Stimulated activated CD8-positive, alpha-beta memory T cell treated with anti-CD3 and anti-CD28 coated beads, Interleukin-12 subunit alpha, Interleukin-12 subunit beta, amount 100 ng/mL, for 4 hours (primary cell): ENCODE measurements around the gene CEBPB.
"Not testable (repeated sequence)": the region's sequence is repeated elsewhere in the genome, so short reads cannot be mapped to it uniquely, and the experiment has no call there.

ENCODE experiments used
- DNase-seq: peaks from one replicate; pipeline ENCODE4 v3.0.0-alpha.2; 2020; ENCODE audit warnings: low read depth

CEBPB gene

GRCh38 chr20:50190251-50191064, at the start of gene CEBPB:
CEBPB (plus strand) TSS chr20:50190830; CDS start chr20:50191034, 204 bp downstream.
- peak; percentile 76 for DNase-seq

GRCh38 chr20:50141018-50141675, 49.5 kb upstream of the CEBPB start:
- no peak for DNase-seq

- DNase-seq, result no peak
These were observed 48.6 kb upstream of the CEBPB start for GRCh38 chr20:50141811-50142561.

- no peak for DNase-seq
These were observed 47.8 kb upstream of the CEBPB start for GRCh38 chr20:50142812-50143211.

GRCh38 chr20:50144362-50144761, 46.3 kb upstream of the CEBPB start:
- no peak for DNase-seq

- no peak for DNase-seq
These were observed 45.1 kb upstream of the CEBPB start for GRCh38 chr20:50145566-50145965.

DNA sequence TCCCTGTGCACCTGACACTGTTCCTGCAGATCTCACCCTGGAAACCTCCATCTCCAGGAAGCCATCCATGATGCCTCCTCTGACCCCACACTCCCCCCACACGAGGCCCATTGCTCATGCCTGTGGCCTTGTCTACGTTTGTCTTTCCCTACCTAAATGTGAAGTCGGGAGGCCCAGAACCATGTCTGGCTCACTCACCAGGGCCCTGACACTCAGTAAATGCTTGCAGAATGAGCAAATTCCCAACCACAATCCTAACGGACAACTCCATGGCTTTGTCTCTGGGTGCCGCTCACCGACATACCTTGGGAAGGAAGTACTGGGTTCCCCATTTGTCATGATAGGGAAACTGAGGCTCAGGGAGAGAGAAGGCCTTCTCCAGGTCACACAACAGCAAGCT, 44.4 kb upstream of the CEBPB start:
- no peak for DNase-seq

DNA sequence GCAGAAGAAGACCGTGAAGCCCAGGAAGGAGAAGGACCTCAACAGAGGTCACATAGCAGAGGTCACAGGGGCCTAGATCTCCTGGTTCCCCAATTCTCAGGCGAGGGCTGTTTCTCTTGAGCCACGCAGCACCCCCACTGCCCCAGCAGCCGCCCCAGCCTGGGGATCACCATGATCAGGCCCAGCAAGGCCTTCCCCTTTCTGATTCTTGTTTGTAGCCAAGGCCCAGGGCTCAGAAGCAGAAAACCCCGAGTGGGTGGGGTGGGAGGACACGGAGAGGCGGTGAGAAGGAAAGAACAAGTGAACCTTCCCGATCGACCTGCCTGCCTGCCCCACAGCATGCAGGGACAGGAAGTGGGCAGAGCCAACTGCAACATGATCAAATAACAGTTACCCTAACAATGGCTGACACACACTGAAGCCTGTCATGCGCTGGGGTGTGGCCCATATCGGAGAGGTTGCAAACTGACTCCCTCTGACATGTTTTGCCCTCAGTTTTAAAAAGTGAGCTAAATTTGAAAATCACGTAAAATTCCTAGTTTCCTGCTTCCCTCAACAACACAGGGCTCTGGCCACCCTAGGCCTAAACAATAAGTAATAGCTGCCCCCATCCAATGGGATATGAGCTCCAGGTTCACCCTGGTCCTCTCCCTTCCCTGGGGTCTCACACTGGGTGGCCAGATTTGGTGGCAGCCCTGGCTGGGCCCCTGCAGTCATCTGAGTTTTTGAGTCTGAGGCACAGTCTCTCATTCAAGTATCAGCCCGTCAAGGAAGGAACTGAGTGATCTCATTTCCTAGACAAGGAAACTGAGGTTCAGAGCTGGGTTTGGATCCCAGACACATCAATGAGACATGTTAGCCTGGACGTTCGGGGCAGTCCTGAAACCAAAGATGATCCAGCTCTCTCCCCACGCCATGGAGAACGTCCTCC, 43.6 kb upstream of the CEBPB start:
- DNase-seq, result peak; percentile 68

DNA sequence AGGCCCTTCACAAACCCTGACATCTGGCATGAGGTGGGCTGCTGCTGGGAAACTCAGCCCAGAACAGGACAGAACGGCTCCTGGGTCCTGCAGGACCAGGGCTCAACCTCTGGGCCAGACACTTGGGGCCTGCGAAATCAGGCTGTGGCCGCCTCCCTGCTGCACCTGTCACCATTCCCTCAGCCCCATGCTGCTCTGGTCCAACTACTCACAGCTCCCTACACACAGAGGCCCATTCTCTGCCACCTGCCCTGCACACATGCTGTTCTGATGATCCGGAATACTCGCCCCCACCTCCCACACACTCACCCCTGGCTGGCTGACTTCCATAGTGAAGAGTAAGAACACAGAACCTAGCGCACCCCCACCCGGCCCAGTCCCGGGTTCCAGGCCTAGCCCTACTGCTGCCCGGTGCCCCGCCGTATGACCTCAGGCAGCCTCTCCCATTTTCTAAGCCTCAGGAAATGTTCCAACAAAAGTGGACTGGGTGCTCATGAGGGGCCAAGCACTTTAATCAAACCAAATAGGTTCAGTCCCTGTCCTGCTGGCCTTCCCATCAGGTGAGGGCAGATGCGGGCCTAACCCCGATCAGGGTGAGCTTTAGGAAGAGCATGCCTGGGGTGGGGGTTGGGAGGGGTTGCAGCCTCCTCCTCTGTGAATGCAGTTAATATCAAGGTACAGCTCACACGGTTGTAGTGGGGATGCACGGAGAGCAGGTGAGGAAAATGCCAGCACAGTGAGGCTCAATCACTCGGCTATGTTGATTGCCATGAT, 41.0 kb upstream of the CEBPB start:
- DNase-seq, result no peak

DNA sequence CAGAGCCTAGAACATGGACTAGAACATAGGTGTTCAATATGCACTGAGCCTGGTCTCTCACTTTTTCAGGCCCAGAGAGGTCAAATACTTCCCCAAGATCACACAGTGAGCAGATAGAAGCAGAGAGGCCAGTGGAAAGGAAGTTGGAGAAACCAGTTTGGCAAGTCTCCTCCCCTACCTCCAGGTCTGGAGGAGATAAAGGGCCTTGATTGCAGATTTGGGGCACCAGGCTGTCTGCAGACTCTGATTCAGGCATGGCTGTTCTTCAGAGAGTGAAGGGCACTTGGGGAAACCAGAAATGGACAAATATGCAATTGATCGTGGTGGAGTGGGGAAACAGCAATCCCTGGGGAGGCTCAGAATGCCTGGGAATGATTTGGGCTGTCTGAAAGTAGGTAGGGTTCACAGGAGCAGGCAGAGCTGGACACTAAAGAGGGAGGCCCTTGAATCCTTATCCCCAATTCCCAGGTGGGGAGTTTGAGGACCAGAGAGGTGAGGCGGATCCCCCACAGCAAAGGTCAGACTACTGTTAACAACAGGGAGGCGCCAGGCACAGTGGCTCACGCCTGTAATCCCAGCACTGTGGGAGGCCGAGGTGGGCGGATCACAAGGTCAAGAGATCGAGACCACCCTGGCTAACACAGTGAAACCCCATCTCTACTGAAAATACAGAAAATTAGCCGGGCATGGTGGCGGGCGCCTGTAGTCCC, 39.4 kb upstream of the CEBPB start:
- no peak for DNase-seq

DNA sequence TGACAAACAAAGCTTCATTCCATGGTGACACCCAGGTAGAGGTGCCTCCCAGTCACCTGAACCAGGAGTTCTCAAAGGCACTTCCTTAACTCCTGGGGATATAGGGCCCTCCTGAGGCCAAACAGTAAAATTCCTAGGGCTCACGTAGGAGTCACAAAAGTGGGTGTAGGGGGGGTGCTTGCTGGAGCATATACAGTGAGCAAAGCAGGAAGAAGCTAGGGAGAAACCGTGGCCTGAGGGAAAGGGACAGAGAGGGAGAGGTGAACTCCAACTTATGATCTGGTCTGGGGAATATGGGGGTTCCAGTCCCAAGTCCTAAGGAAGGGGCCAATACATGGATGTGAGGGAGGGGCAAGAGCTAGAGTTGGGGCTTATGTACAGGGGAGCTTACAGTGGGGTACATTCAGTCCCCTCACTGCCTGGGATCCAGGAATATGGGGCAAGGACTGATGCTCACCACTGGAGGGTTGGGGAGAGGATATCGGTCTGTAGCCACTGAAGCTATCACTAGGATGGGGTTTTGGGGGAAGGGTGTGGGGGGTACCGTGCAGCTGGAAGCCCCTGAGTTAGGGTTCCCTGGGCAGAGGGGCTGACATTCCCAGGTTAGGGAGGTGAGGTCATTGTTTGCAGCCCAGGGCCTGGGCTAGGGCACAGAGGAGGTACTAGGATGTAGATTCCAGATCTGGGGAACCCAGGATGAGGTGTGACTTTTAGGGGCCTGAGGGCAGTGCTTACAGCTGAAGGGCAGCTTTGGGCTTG, 38.1 kb upstream of the CEBPB start:
- DNase-seq, result no peak

DNA sequence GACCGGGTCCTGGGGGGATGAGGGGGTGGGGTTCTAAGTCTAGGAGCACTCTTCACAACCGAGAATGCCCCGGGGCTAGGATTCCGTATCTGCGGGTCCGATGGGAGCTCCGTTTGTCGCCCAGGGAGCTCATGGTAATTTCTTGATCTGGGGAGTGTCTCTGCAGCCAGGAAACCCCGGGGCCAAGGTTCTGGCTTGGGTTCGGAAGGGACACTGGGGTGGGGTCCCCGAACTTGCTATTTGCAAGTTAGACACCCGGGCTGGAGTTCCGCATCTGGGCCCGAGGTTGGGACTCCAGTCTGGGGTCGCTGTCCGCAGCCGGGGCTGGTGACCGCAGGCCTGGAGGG, 37.5 kb upstream of the CEBPB start:
- no peak for DNase-seq

DNA sequence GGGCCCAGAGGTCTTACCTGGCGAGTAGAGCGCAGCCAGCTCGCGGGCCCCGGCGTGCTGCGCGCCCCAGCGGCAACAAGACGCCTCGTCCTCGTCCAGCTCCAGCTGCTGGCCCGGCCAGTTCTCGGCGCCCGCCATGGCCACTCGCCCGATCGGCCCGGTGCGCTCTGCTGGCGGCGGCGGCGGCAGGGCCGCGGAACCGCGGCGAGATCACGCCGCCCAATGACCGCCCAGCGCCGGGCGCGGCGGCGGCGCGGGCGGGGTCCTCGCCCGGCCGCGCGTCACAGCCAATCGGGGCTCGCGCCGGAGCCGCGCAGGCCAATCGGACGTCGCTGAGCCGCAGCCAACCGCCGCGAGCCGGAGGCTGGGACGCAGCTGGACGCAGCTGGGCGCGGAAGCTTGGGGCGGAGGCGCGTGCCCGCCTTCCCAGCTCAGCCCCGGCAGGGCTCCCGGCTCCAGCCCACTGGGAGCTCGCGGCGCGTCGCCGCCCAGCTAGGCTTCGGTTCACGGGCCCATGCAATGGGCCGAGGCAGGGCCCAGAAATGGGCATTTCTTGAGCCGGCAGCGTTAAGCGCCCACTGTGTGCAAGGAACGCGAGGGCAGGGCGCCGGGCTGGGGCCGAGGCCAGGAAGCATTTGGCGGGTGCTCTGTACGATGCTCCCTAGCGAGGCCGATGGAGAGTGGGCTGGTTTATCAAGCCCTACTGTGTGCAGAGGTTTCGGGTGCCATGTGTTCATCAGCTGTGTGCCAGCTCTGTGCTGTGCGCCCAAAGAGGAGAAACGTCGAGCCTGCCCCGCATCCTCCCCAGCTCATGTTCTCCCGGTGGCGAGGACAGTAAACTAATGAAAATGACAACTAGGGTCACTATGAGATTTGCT, 36.9 kb upstream of the CEBPB start, which contains the start of gene PEDS1:
Gene PEDS1, minus strand, starts transcription at position 224 of the 878 bp plus-strand sequence. Its CDS starts 86 bp downstream, at position 138.
- DNase-seq, result peak; percentile 74

DNA sequence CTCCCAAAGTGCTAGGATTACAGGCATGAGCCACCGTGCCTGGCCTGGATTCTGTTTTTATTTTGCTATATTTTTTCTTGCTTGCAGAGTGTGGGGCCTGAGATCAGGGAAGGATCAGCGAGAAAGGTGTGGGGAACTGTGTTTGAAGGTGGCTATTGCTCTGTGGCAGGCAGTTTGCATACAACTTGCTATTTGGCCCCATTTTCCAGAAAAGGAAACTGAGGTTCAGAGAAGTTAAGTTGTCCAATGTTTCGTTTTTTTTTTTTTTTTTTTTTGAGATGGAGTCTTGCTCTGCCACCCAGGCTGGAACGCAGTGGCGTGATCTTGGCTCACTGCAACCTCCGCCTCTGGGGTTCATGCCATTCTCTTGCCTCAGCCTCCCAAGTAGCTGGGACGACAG, 29.1 kb upstream of the CEBPB start:
- not testable (repeated sequence) for DNase-seq

DNA sequence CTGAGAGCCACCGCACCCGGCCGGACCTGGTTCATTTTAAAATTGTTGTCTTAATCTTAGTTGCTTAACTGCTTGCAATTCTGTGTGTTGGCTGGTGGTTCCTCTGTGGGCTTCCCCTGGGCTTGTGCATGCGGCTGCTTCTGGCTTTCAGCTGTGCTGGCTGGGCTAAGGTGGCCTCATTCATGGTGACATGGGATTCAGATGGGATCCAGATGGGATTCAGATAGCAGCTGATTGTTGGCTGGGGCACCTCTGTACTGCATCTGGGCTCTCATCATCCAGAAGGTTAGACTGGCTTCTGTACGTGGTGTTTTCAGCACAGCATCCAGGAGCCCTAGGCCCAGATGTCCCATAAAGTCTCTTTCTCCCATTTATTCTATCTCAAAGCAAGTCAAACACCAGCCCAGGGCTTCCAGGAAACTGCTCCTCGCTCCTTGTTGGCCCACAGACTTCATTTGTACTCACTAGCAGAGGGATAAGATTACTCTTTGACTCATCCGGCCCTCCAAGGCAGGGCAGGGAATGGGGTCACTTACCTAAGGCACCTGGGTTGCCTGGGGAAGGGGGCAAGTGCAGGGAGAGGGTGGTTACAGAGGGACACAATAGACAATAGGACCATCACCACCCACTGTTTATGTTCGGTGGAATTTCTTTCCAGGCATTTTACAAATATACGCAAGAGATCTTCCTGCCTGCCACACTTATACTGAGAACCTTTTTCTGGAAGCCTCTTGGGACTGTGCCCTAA, 26.9 kb upstream of the CEBPB start:
- no peak for DNase-seq

GRCh38 chr20:50165684-50166554, 24.7 kb upstream of the CEBPB start:
- DNase-seq, result peak; percentile 72
